Umbilical cord (tissue), 2 donors: ENCODE results near the gene MAN2A2. TPM values are rescaled to one million over a fixed set of nuclear protein-coding genes. Genes with fewer than 3 reads are reported as not detected.

ENCODE experiments used
- DNase-seq: peaks from one replicate; pipeline ENCODE4 v3.0.0-alpha.2; 2015; ENCODE audit warnings: low spot score
- total RNA-seq: library from RNA; depleted of rRNA; stranded (reverse); fragments of >200 nt; gene quantifications from one replicate; pipeline ENCODE4 v1.2.3, GENCODE V29; 2014; ENCODE audit warnings: low replicate concordance; ENCODE audit not compliant: insufficient read depth

Gene MAN2A2
- total RNA-seq, 1 donor from 2014 or later = 41.4 TPM

- DNase-seq = no peak
Measured at GRCh38 chr15:90960298-90961091, 57.4 kb downstream of the MAN2A2 start.

DNA sequence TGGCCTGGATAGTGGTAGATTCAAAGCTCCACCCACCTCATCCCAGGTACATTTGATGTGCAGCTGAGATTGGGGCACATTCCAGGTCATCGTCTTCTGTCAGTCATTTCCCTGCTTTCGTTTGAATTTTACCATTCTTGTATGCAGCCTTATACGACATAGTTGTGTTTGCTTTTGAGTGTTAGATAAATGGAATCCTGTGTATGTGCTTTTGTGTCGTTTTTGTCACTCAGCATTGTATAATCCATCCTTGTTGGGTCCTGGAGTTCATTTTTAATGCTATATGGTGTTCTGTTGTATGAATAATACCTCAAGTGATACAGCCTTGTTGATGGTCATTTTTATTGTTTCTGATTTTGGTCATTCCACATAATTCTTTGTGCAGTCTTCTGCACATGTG, 58.9 kb downstream of the MAN2A2 start:
- DNase-seq = no peak

- no peak for DNase-seq
Measured at GRCh38 chr15:90966262-90966661, 63.2 kb downstream of the MAN2A2 start.

DNA sequence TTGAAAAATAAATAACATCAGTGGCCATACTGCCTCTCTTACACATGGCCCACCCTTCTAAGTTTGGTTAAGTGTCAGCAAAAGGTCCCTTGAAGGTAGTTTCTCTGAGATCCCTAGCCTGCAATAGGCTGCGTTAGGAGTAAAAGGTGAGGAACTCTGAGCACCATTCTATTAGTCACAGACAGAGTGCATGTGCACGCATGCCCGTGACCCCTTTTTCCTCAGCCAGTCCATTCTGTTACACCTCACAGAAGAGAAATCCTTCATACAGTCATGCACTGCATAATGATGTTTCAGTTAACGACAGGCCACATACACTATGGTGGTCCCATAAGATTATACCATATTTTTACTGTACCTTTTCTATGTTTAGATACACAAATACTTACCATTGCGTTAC, 64.1 kb downstream of the MAN2A2 start:
- no peak for DNase-seq

- DNase-seq = no peak
Measured at GRCh38 chr15:90968434-90968833, 65.3 kb downstream of the MAN2A2 start.

- DNase-seq = no peak
Measured at GRCh38 chr15:90970274-90970673, 67.2 kb downstream of the MAN2A2 start.

DNA sequence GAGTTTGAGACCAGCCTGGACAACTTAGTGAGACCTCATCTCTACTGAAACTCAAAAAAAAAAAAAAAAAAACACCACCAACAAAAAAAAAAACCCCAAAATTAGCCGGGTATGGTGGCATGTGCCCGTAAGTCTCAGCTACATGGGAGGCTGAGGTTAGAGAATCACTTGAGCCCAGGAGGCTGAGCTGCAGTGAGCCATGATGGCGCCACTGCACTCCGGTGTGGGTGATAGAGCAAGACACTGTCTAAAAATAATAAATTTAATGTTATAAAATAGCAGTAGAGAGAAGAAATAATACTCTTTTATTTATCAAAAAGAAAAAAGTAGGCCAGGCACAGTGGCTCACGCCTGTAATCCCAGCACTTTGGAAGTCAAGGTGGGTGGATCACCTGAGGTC, 69.0 kb downstream of the MAN2A2 start:
- no peak for DNase-seq

Other genes with a start within 250 kb of the MAN2A2 start
- gene BLM, start 186.0 kb upstream of the MAN2A2 start, total RNA-seq = 4.1 TPM
- 22.9 TPM for gene FURIN, start 34.7 kb upstream of the MAN2A2 start, total RNA-seq
- gene FES, start 18.8 kb upstream of the MAN2A2 start, total RNA-seq = 30.8 TPM
- gene HDDC3, start 29.2 kb downstream of the MAN2A2 start, total RNA-seq = 11.3 TPM
- gene UNC45A, start 32.0 kb downstream of the MAN2A2 start, total RNA-seq = 56.1 TPM
- 3.9 TPM for gene RCCD1, start 51.6 kb downstream of the MAN2A2 start, total RNA-seq
- gene PRC1, start 91.2 kb downstream of the MAN2A2 start, total RNA-seq = 30.1 TPM
- 30.3 TPM for gene VPS33B, start 119.3 kb downstream of the MAN2A2 start, total RNA-seq
- gene SV2B, start 197.0 kb downstream of the MAN2A2 start, total RNA-seq = 2.6 TPM